ENCODE data around the gene SYPL2. TPM values are rescaled to one million over a fixed set of nuclear protein-coding genes. Genes with fewer than 3 reads are reported as not detected.
A peak's percentile ranks its signal among the peaks of the same experiment; 100 is the strongest.

Gene SYPL2
- total and polyA plus RNA-seq, 11 donors: 11.3 to 39.7 (median 25.4) TPM

GRCh38 chr1:109497449-109498160 is 31.3 kb downstream of the SYPL2 start:
- Histone ChIP-seq H3K9me3 (no peaks in the 10 kb centered on the region), H3K36me3 (peaks cover 0 to 50% (median 28%) of the 10 kb centered on the region in 9 donors), H3K4me3 (no peak overlapping the region), H3K27me3 (no peaks in the 10 kb centered on the region), H3K27ac (no peak overlapping the region), H3K4me1 (peaks cover 0 to 44% (median 16%) of the 10 kb centered on the region in 12 donors)
- TF ChIP-seq POLR2A (IDR thresholded peaks at IDR 0.05): no peak
- no peak for TF ChIP-seq CTCF (IDR thresholded peaks at IDR 0.05)
- ATAC-seq (no peak), DNase-seq (no peak)
- 68 to 74% (median 70%) methylated on average over 9 of the region's 9 CpGs for WGBS, 4 donors
- intact Hi-C loops (cut with DNase I): loop anchor here in 1 of 10 donors (2.0 kb wide), 1 partner anchor 33 kb away; no protein-coding TSS in a partner anchor

DNA sequence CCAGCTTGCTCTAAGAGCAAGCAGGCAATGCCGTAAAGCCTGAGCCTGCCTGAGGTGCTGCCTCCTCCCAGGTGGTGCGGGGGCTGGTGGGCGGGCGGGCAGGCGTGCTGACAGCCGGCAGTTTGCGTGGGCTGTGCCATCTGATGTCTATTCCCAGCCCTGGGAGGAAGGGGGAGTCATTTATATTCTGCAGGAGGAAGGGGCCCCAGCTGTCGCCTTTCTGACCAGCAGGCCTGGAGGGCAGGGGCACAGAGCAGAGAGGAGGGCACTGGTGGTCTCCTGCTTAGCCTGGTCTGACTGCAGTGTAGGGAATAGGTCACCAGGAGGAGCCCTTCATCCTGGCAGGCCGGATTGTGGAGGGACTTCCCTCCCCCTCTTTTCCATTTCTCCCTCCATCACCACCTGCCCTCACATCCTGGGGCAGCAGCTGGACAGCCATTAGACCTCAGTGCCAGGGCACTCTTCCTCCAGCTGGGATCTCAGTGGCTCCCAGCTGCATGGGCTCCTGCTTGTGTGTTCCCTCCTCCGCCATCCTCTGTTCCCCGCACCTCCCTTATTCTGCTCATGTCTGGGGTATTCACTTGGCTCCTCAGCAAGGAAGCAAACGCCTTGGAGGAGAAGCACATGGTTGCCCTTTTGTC is 31.9 kb downstream of the SYPL2 start:
- 77 to 86% (median 81%) methylated on average over 11 to 12 of the region's 12 CpGs for WGBS, 4 donors
- H3K4me1 ChIP-seq: peaks cover 0 to 43% (median 15%) of the 10 kb centered on the region in 12 donors
- no peaks in the 10 kb centered on the region for H3K9me3 ChIP-seq
- no peak overlapping the region for H3K27ac ChIP-seq
- no peak for DNase-seq
- intact Hi-C loops (cut with DNase I): loop anchor here in 1 of 10 donors (2.0 kb wide), 1 partner anchor 33 kb away; no protein-coding TSS in a partner anchor
- ATAC-seq: no peak
- TF ChIP-seq CTCF (IDR thresholded peaks at IDR 0.05): peak; percentile 25 to 64 (median 48)
- no peak for TF ChIP-seq POLR2A (IDR thresholded peaks at IDR 0.05)
- H3K4me3 ChIP-seq: no peak overlapping the region
- H3K36me3 ChIP-seq: peaks cover 0 to 50% (median 28%) of the 10 kb centered on the region in 9 donors
- no peaks in the 10 kb centered on the region for H3K27me3 ChIP-seq

GRCh38 chr1:109499081-109499480 is 32.7 kb downstream of the SYPL2 start:
- Histone ChIP-seq H3K36me3 (peaks cover 0 to 50% (median 28%) of the 10 kb centered on the region in 9 donors), H3K27ac (peak overlapping the region in 1 of 12 donors; percentile 44), H3K4me3 (no peak overlapping the region), H3K4me1 (peaks cover 0 to 39% (median 11%) of the 10 kb centered on the region in 12 donors), H3K9me3 (no peaks in the 10 kb centered on the region), H3K27me3 (no peaks in the 10 kb centered on the region)
- ATAC-seq (no peak), DNase-seq (no peak)
- intact Hi-C loops (cut with DNase I): loop anchor here in 1 of 10 donors (2.0 kb wide), 1 partner anchor 32 kb away; no protein-coding TSS in a partner anchor
- WGBS, 4 donors: 86 to 93% (median 91%) methylated on average over 7 of the region's 7 CpGs
- no peak for TF ChIP-seq CTCF (IDR thresholded peaks at IDR 0.05)
- TF ChIP-seq POLR2A (IDR thresholded peaks at IDR 0.05): no peak

Data from heart left ventricle (tissue), 16 donors.